ENCODE measurements around the gene NQO1. TPM values are rescaled to one million over a fixed set of nuclear protein-coding genes. Genes with fewer than 3 reads are reported as not detected.
A peak's percentile ranks its signal among the peaks of the same experiment; 100 is the strongest.

Gene NQO1
- total and polyA plus RNA-seq, 2 of the 13 experiments (the other 11 are each of a cell fraction or from before 2014, with no cell fraction given), result 464 to 1,060 TPM

GRCh38 chr16:69741951-69742904 is 15.9 kb upstream of the NQO1 start (continued):
- no peak for TF ChIP-seq IKZF4 (CRISPR knock-in tag; IDR thresholded peaks at IDR 0.05; ENCODE audit: borderline replicate concordance, low read depth, not compliant biosample characterization)
- peak; percentile 48 for TF ChIP-seq SKI (IDR thresholded peaks at IDR 0.05; ENCODE audit: partially characterized antibody)
- TF ChIP-seq GLMP (CRISPR knock-in tag; IDR thresholded peaks at IDR 0.05; ENCODE audit: borderline replicate concordance), result no peak
- 0 out of 2 replicates have a peak, but pooled peaks have one; percentile 33 for TF ChIP-seq LCORL (IDR thresholded peaks at IDR 0.05)
- no peak for TF ChIP-seq LCORL (CRISPR knock-in tag; IDR thresholded peaks at IDR 0.05)
- peak; percentile 96 for TF ChIP-seq ZBTB33 (CRISPR knock-in tag; IDR thresholded peaks at IDR 0.05)
- 0 out of 2 replicates have a peak, but pooled peaks have one; percentile 42 for TF ChIP-seq HNRNPL (IDR thresholded peaks at IDR 0.05; ENCODE audit: low read depth, low read length)

GRCh38 chr16:69741519-69741918 is 15.2 kb upstream of the NQO1 start:
- Histone ChIP-seq H3K27me3 (ENCODE audit: control insufficient read depth in 1 of 2, insufficient read depth in 2 of 2, low read length in 2 of 2) (no peaks in the 10 kb centered on the region), H4K20me1 (ENCODE audit: insufficient read depth, low read length) (peaks cover 4% of the 10 kb centered on the region; the same call in 1 of the 2 replicates), H3K36me3 (replicated peaks in 1 of 2; ENCODE audit: control insufficient read depth in 1 of 2, insufficient read depth in 2 of 2, low read length in 2 of 2) (peaks cover 37 to 70% of the 10 kb centered on the region in 2 experiments), H3K4me2 (ENCODE audit: low read depth, low read length) (no peak overlapping the region), H2AFZ (ENCODE audit: low read length) (no peak overlapping the region), H3K4me3 (replicated peaks in 1 of 3; ENCODE audit: insufficient read depth in 1 of 3, low read depth in 2 of 3, low read length in 3 of 3) (no peak overlapping the region), H3K79me2 (ENCODE audit: insufficient read depth, low read length) (peaks cover 11% of the 10 kb centered on the region), H3K4me1 (ENCODE audit: insufficient read depth, low read length) (peaks cover 11% of the 10 kb centered on the region), H3K9ac (ENCODE audit: insufficient read depth, low read depth, low read length) (no peak overlapping the region), H3K9me3 (ENCODE audit: low read length) (no peaks in the 10 kb centered on the region), H3K27ac (ENCODE audit: extremely low read length, insufficient read depth, low read length) (no peak overlapping the region)
- ChIA-PET POLR2A (interaction anchor here (2.2 to 6.2 kb wide), 3 partner anchors 13 to 19 kb away, joined by 12 to 46 read pairs (median 19); partner anchors contain the start of genes NOB1 and NQO1), CTCF (ENCODE audit: low intra/inter-chr PET ratio, low total read pairs) (no interaction called here)
- FAIRE-seq (no peak), ATAC-seq (no peak), DNase-seq (ENCODE audit: low spot score) (no peak)
- in situ Hi-C loops (cut with HindIII; ENCODE audit: extremely low pct_ligation_motif_present, low pct_unique_long_range_greater_than_20kb), result no loop called here
- whole genome bisulfite sequencing (ENCODE audit: low lambda C conversion rate), result 88% methylated on average over 8 of the region's 8 CpGs
- no TSS peak for BruUV-seq (replicated peaks)
- intact Hi-C loops (cut with micrococcal nuclease; ENCODE audit: unreplicated experiment), result no loop called here
- TF ChIP-seq TEAD2 (CRISPR knock-in tag; IDR thresholded peaks at IDR 0.05) (no peak), ARHGAP35 (CRISPR knock-in tag; IDR thresholded peaks at IDR 0.05; ENCODE audit: borderline replicate concordance) (no peak), ZNF383 (CRISPR knock-in tag; IDR thresholded peaks at IDR 0.05; ENCODE audit: borderline replicate concordance) (no peak), JARID2 (CRISPR knock-in tag; IDR thresholded peaks at IDR 0.05; ENCODE audit: insufficient replicate concordance) (no peak), ZNF652 (CRISPR knock-in tag; IDR thresholded peaks at IDR 0.05; ENCODE audit: borderline replicate concordance, low read depth) (no peak), SIN3B (IDR thresholded peaks at IDR 0.05; ENCODE audit: low read length) (no peak), PRMT3 (CRISPR knock-in tag; IDR thresholded peaks at IDR 0.05; ENCODE audit: borderline replicate concordance, low read depth) (no peak), FOXP4 (CRISPR knock-in tag; IDR thresholded peaks at IDR 0.05) (no peak), ZNF772 (CRISPR knock-in tag; IDR thresholded peaks at IDR 0.05) (no peak), FOXA3 (CRISPR knock-in tag; IDR thresholded peaks at IDR 0.05) (no peak), GATAD2A (CRISPR knock-in tag; IDR thresholded peaks at IDR 0.05) (no peak)

Data from HepG2 (cell line).